Measurements from ENCODE around the gene MT1E. TPM values are rescaled to one million over a fixed set of nuclear protein-coding genes. Genes with fewer than 3 reads are reported as not detected.
A peak's percentile ranks its signal among the peaks of the same experiment; 100 is the strongest.

MT1E gene
- total RNA-seq (2021): 25.9 and 34.4 TPM in 2 replicates
- long read RNA-seq, partial matches to known transcripts: 0 of 2 reads
- long read RNA-seq, other reads (novel, unspliced or antisense): 0 of 2 reads

GRCh38 chr16:56625140-56625942, at the start of gene MT1E:
Gene MT1E, plus strand, starts transcription at chr16:56625781. Its CDS starts 71 bp downstream, at chr16:56625852.
- H3K4me1 ChIP-seq (ENCODE audit: insufficient read depth, low read length): no peaks in the 10 kb centered on the region; the same call in 1 of the 2 replicates
- H2BK5ac ChIP-seq (ENCODE audit: insufficient read length, low read length): no peak within 1 kb of the TSS
- peaks cover 3 to 14% of the 10 kb centered on the region in 2 experiments; a peak in 3 of 5 replicates for H3K9me3 Mint-ChIP-seq
- H3K18ac ChIP-seq (ENCODE audit: insufficient read length, low read depth, low read length): no peak within 1 kb of the TSS
- peaks cover 92% of the 10 kb centered on the region for H3K27me3 Mint-ChIP-seq (ENCODE audit: low read depth)
- H3K9me3 ChIP-seq (ENCODE audit: control insufficient read depth, low read depth, low read length): peaks cover 6% of the 10 kb centered on the region
- H3K56ac ChIP-seq (ENCODE audit: insufficient read length, low read depth, low read length): no peak within 1 kb of the TSS
- H3K14ac ChIP-seq (ENCODE audit: insufficient read depth, low read length): no peak within 1 kb of the TSS; the same call in 1 of the 2 replicates
- no peak within 1 kb of the TSS for H3K27ac ChIP-seq (ENCODE audit: insufficient read length, low read depth, low read length)
- TF ChIP-seq CTCF (conservative IDR thresholded peaks at IDR 0.05): no peak
- H3K79me1 ChIP-seq (ENCODE audit: insufficient read depth, low read depth, low read length, poor library complexity, severe bottlenecking): no peaks in the 10 kb centered on the region
- H3K4ac ChIP-seq (ENCODE audit: low read depth, low read length): no peak within 1 kb of the TSS
- no peak within 1 kb of the TSS for H2AK5ac ChIP-seq (ENCODE audit: insufficient read length, low read length)
- H2BK120ac ChIP-seq (ENCODE audit: low read depth, low read length, poor library complexity, severe bottlenecking): no peak within 1 kb of the TSS
- no CpG with 5 or more reads among the region's 62 CpGs for WGBS (ENCODE audit: extremely low coverage, insufficient read length, low lambda C conversion rate)
- H4K20me1 ChIP-seq (ENCODE audit: control insufficient read depth, insufficient read depth, insufficient read length): no peaks in the 10 kb centered on the region
- peaks cover 4 to 8% (median 5%) of the 10 kb centered on the region in 3 experiments; a peak in 6 of 7 replicates for H3K36me3 Mint-ChIP-seq (ENCODE audit: insufficient read depth in 1 of 3, low read depth in 3 of 3)
- no peak within 1 kb of the TSS for H4K8ac ChIP-seq (replicated peaks; ENCODE audit: insufficient read length, low read depth, low read length)
- H3K4me3 Mint-ChIP-seq: peak within 1 kb of the TSS; percentile 78 to 88
- H4K5ac ChIP-seq (ENCODE audit: insufficient read length, low read depth, low read length): no peak within 1 kb of the TSS
- H2BK15ac ChIP-seq (ENCODE audit: low read depth, low read length): no peak within 1 kb of the TSS
- peak within 1 kb of the TSS; percentile 9 for H2AFZ ChIP-seq (ENCODE audit: low read length)
- H3K27me3 ChIP-seq (ENCODE audit: insufficient read depth, low read length): peaks cover 58% of the 10 kb centered on the region
- peaks cover 45 to 51% of the 10 kb centered on the region in 2 experiments for H3K4me1 Mint-ChIP-seq
- H3K27ac Mint-ChIP-seq: no peak within 1 kb of the TSS; a peak in 1 of 7 replicates
- no peak within 1 kb of the TSS for H3K23ac ChIP-seq (ENCODE audit: insufficient read length, low read depth, low read length)
- no peak within 1 kb of the TSS for H4K91ac ChIP-seq (ENCODE audit: insufficient read length, low read depth, low read length)
- H3K23me2 ChIP-seq (ENCODE audit: insufficient read length, low read depth, low read length, poor library complexity, severe bottlenecking): peaks cover 9% of the 10 kb centered on the region
- H2BK12ac ChIP-seq (ENCODE audit: insufficient read length, low read depth, low read length): no peak within 1 kb of the TSS
- H3K9ac ChIP-seq (ENCODE audit: extremely low read depth, insufficient read length, low read length): no peak within 1 kb of the TSS
- H3K4me2 ChIP-seq (ENCODE audit: insufficient read depth, insufficient read length, low read length): peak within 1 kb of the TSS; percentile 71
- no peaks in the 10 kb centered on the region for H3K79me2 ChIP-seq (ENCODE audit: insufficient read depth, low read length)
- H2BK20ac ChIP-seq (ENCODE audit: low read depth, low read length, poor library complexity, severe bottlenecking): no peak within 1 kb of the TSS
- no peak for DNase-seq
- no peak within 1 kb of the TSS for H3T11ph ChIP-seq (ENCODE audit: low read length)

Measured in H9 (cell line).